Measurements from ENCODE around the gene SYNE1.

The SYNE1 gene

DNA sequence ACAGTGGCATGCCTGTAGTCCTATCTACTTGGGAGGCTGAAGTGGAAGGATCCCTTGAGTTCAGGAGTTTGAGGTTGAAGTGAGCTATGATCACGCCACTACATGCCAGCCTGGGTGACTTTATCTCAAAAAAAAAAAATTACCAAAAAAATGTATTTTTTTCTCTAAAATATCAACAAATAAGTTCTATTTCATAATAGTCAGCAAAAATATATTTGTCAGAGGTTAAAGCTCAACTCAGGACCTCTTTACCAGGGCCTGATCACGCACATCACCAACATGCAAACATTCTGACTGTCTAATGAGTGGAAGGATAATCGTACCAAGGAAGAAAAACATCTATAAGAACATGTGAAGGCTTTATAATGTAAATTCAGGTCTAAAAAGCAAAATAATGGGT, 387.0 kb downstream of the SYNE1 start:
- FAIRE-seq = no peak
- DNase-seq (ENCODE audit: insufficient read length, low spot score) = no peak

GRCh38 chr6:152248980-152249379, 388.2 kb downstream of the SYNE1 start:
- DNase-seq (ENCODE audit: insufficient read length, low spot score) (no peak), FAIRE-seq (no peak)

GRCh38 chr6:152246554-152247337, 390.4 kb downstream of the SYNE1 start:
- no peak for DNase-seq (ENCODE audit: insufficient read length, low spot score)
- no peak for FAIRE-seq

DNA sequence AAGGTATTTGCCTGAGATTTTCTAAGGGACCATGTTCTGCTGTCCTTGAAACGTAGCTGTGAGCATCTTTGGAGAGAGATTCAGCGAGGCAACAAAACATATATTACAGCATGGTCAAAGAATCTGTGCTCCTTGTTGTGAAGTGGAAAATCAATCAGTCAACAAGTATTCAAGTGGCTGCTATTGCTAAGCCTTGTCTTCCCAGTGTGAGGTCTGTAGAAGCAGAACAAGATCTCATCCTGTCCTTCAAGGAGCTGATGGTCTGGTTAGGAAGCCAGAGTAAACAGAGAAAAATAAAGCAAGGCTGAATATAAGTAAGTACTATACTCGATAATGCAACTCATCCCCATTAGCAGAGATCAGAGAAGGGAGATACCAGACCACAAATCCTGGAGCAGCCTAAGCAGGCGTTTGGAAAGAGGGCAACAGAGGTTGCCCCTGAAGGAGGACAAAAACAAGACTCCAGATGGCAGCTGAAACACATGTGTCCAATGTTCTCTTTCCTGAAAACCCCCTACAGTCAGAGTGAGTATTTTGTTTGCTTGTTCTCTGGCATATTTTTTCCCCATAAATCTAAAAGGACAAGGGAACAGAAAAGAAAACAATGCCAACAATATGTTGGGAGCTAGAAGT, 392.0 kb downstream of the SYNE1 start:
- FAIRE-seq = no peak

GRCh38 chr6:152241013-152241766, 396.0 kb downstream of the SYNE1 start:
- DNase-seq (ENCODE audit: insufficient read length, low spot score) (no peak), FAIRE-seq (no peak)

More for the DNA sequence above, 392.0 kb downstream of the SYNE1 start:
- DNase-seq (ENCODE audit: insufficient read length, low spot score) = no peak

- no peak for DNase-seq (ENCODE audit: insufficient read length, low spot score)
- no peak for FAIRE-seq
Measured at GRCh38 chr6:152240436-152240835, 396.7 kb downstream of the SYNE1 start.

- DNase-seq (ENCODE audit: insufficient read length, low spot score) (no peak), FAIRE-seq (no peak)
Measured at GRCh38 chr6:152236370-152237097, 400.6 kb downstream of the SYNE1 start.

- DNase-seq (ENCODE audit: insufficient read length, low spot score) = no peak
- FAIRE-seq = no peak
Measured at GRCh38 chr6:152233547-152234320, 403.4 kb downstream of the SYNE1 start.

- FAIRE-seq (no peak), DNase-seq (ENCODE audit: insufficient read length, low spot score) (no peak)
Measured at GRCh38 chr6:152232501-152233151, 404.5 kb downstream of the SYNE1 start.

DNA sequence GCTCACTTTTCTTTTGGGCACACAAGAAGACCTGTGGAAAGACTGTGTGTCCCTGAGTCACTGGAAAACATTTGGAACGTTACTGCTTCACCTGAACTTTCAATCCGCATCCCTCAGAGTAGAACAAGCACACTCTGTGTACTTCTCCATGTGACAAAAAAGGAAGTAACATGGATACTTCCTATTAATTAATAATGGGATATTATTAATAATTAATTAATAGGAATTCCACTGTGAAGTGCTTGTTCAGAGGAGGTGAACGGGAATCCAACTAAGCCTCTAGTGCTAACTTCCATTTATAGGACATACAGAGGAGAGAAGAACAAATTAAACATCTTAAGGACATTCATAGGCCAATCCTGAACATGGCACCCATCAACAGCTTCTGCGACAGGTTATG, 407.8 kb downstream of the SYNE1 start:
- FAIRE-seq (no peak), DNase-seq (ENCODE audit: insufficient read length, low spot score) (no peak)

GRCh38 chr6:152226119-152226518, 411.0 kb downstream of the SYNE1 start:
- FAIRE-seq (no peak), DNase-seq (ENCODE audit: insufficient read length, low spot score) (no peak)

- DNase-seq (ENCODE audit: insufficient read length, low spot score) (no peak), FAIRE-seq (no peak)
Measured at GRCh38 chr6:152225241-152225934, 411.8 kb downstream of the SYNE1 start.

GRCh38 chr6:152223636-152224035, 413.5 kb downstream of the SYNE1 start:
- FAIRE-seq (no peak), DNase-seq (ENCODE audit: insufficient read length, low spot score) (no peak)

GRCh38 chr6:152221806-152222628, 415.1 kb downstream of the SYNE1 start:
- DNase-seq (ENCODE audit: insufficient read length, low spot score) (no peak), FAIRE-seq (no peak)

GRCh38 chr6:152220786-152221185, 416.4 kb downstream of the SYNE1 start:
- no peak for FAIRE-seq
- DNase-seq (ENCODE audit: insufficient read length, low spot score) = no peak

DNA sequence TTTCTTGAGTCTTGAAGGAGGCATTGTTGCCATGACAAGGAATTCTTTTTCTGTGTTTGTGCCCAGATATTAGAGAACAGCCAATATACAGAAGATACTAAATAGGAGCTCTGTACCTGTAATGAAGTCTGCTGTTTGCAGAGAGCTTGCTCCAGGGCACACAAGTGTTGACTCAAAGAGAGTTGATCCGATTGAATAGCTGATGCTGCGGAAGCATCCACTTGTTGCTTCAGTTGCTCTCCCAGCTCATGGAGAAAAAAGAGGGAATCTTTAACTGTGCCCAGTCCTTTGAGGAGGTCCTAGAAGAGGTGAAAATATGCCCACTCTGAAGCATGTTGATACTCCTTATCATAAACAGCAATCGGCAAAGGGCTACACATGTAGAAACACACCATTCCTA, 418.3 kb downstream of the SYNE1 start:
- DNase-seq (ENCODE audit: insufficient read length, low spot score) = no peak
- no peak for FAIRE-seq

DNA sequence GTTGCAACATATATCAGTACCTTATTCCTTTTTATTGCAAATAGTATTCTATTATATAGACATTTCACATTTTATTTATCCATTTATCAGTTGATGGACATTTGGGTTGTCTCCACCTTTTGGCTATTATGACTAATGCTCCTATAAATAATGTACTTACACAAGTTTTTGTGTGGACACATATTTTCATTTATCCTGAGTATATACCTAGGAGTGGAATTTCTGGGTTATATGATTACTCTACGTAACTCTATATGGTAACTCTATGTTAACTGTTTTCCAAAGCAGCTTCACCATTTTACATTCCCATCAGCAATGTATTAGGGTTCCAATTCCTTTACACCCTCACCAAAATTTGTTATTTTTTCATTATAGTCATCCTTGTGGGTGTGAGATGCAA, 424.7 kb downstream of the SYNE1 start:
- FAIRE-seq = no peak

DNA sequence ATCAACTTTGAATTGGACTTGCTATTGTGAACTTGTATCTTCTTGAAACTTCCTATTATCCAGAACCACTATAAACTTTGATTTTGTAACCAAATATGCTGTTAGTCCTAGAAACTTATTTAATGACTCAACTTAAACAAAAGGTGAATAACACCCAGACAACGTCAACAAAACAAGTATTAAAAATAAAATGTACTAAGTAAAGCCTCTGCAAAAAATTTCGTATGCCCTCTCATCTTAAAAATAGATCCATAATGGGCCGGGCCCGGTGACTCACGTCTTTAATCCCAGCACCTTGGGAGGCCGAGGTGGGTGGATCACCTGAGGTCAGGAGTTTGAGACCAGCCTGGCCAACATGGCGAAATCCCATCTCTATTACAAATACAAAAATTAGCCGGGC, 428.0 kb downstream of the SYNE1 start:
- FAIRE-seq (no peak), DNase-seq (ENCODE audit: insufficient read length, low spot score) (no peak)

More for the DNA sequence above, 424.7 kb downstream of the SYNE1 start:
- DNase-seq (ENCODE audit: insufficient read length, low spot score) = no peak
